ENCODE data around the gene RNF125.
A peak's percentile ranks its signal among the peaks of the same experiment; 100 is the strongest.

Gene RNF125

DNA sequence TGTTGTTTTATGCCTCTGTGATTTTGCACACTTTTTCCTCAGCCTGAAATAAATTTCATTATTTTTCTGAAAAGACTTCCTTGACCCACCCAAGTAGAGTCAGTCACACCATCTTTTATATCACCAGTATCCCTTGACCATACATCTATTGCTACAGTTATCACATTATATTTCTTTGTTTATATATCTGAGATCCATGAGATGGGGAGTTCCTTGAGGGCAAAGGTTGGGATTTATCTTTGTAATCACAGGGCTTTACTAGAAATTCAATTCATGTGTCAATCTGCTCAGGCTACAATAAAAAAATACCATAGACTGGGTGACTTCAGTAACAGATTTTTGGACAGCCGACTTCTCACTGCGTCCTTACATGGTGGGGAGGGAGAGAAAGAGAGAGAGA is 60.2 kb downstream of the RNF125 start:
- intact Hi-C loops (cut with DNase I), result no loop called here
- DNase-seq, result no peak

DNA sequence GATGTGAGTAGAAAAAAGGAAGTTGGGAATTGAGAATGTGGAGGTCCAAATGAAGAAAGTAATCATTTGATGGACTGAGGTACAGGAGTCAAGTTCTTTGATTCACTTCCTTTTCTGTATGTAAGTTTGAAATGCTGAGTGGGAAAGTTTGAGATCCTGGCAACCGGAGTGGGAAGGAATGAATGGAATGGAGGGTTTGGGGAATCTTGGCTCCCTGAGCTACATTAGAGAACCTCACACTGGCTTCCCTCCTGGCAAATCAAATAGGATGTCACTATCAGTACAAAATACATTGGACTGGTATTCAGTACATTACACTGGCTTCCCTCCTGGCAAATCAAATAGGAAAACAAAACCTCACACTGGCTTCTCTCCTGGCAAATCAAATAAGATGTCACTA is 63.3 kb downstream of the RNF125 start:
- DNase-seq, result no peak
- intact Hi-C loops (cut with DNase I), result no loop called here

DNA sequence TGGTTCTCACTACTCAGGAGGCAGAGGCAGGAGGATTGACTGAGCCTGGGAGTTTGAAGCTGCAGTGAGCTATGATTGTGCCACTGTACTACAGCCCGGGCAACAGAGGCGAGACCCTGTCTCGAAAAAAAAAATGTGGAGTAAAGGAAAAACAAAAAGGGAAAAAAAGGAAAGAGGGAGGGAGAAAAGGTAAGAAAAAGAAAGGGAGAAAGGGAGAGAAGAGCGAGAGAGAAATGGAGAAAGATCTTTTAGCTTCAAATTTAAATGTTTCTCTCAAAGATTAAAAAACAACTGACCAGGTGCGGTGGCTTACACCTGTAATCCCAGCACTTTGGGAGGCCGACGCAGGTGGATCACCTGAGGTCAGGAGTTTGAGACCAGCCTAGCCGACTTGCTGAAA is 65.2 kb downstream of the RNF125 start:
- intact Hi-C loops (cut with DNase I), result no loop called here
- no peak for DNase-seq

DNA sequence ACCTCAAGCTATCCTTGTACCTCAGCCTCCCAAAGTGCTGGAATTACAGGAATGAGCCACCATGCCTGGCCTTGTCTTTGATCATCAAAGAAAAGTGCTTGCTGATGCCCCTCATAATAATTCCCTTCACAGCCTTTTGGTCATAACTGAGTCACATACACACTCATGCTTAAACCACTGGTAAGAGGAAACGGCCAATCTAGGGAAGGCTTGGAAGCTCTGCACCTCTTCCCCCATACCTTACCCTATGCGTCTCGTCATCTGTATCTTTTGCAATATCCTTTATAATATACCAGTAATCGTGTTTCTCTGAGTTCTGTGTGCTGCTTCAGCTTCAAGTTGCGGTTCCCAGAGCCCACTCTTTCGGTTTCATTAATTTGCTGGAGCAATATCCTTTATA is 68.3 kb downstream of the RNF125 start:
- intact Hi-C loops (cut with DNase I), result no loop called here
- DNase-seq, result no peak

DNA sequence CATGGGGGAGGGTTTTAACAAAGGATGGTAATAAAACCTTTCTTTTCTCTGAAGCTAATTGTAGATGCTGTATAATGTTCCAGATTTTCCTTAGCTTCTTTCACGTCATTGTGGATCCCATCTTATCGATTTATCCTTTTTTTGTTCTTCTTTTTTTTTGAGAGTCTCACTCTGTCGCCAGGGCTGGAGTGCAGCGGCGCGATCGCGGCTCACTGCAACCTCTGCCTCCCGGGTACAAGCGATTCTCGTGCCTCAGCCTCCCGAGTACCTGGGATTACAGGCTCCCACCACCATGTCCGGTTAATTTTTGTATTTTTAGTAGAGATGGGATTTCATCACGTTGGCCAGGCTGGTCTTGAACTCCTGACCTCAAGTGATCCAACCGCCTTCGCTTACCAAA is 72.2 kb downstream of the RNF125 start:
- peak in 1 of 10 donors; percentile 61 for DNase-seq
- intact Hi-C loops (cut with DNase I), result loop anchor here (10.0 kb wide), 1 partner anchor 384 kb away; the partner anchor contains the start of gene GAREM1

DNA sequence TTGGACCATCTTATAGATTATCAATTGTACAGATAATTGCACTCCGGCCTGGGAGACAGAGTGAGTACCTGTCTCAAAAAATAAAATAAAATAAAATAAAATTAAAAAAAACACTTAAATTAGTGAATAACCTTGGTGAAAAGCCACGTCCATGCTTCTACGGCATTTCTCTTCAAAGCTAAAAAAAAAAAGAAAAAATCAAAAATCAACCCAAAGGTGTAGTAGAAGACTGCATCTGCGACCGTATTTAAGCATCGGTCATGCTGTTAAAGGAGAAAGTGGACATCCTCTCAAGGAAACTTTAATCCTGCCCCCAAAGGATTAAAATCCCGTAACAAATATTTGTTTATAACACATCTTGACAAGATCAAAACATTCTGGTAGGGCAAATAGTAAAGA is 72.7 kb downstream of the RNF125 start:
- intact Hi-C loops (cut with DNase I), result loop anchor here (10.0 kb wide), 1 partner anchor 383 kb away; the partner anchor contains the start of gene GAREM1

DNA sequence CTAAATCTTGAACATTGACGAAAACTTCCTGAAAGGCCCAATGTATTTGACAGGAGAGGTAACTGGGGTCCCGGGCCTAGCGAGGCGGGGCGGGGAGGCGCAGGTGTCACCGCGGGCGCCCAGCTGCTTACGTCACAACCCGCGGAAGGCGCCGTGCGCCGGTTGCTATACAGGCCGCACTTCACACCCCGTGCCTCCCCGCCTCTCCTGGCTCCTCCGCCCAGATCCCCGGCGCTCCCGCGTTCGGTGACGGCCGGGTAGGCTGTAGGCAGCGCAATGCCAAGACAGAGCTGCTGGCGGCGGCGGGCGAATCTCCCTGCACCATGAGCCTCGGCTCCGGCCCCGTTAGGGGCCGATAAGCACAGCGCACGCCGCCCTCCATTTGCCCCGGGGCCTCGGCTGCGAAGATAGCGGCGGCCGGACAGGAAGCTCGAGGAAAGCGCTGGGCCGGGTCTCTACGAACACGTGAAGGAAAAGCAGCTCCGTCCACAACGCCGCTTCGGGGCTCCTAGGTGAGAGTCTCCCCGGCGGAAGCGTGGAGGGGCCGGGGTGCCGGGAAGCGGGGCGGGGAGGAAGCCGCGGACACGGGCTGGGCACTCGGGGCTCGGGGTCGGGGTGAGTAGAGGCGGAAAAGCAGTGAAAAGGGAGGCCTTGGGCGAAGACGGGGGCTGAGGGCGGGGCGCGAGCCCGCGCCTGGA is 73.2 kb downstream of the RNF125 start, which contains the start of gene RNF138:
Gene RNF138 (plus strand): TSS at position 151 of the 698 bp plus-strand sequence. CDS start 903 bp downstream, outside the sequence.
- DNase-seq, result peak; percentile 73 to 98 (median 84)
- intact Hi-C loops (cut with DNase I), result loop anchor here (2.0 to 10.0 kb wide), 3 partner anchors 73 to 383 kb away; partner anchors contain the start of genes GAREM1, RNF125 and TRAPPC8

More for the DNA sequence above, 72.7 kb downstream of the RNF125 start:
- DNase-seq, result no peak

DNA sequence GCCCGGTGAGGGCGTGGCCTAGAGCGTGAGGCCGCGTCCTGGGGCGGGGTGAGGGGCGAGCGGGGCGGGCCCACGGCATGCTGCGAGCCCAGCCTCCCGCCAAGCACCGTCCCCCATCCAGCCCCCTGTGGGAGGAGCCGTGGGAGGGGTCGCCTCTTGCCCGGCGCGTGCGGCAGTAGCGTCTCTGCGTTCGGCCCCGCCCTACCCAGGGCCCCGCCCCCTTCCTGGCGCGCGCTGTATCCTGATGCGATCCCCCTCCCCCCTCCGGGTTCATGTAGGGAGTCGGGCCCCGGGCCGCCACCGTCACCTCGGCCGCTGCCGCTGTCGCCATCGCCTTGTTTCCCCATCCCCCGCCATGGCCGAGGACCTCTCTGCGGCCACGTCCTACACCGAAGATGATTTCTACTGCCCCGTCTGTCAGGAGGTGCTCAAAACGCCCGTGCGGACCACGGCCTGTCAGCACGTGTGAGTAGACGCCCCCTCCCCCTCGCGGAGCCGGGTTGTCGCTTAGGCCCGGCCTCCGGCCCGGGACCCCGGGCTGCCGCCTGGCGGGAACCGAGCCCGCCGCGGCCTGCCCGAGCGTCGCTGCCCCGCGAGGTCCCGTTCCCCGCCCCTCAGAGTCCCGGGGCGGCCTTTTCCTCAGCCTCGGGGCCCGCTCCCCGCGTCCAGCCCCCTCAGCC is 73.9 kb downstream of the RNF125 start:
- intact Hi-C loops (cut with DNase I), result loop anchor here (2.0 to 10.0 kb wide), 3 partner anchors 74 to 382 kb away; partner anchors contain the start of genes GAREM1, RNF125 and TRAPPC8
- DNase-seq, result peak; percentile 97 to 100 (median 100)

DNA sequence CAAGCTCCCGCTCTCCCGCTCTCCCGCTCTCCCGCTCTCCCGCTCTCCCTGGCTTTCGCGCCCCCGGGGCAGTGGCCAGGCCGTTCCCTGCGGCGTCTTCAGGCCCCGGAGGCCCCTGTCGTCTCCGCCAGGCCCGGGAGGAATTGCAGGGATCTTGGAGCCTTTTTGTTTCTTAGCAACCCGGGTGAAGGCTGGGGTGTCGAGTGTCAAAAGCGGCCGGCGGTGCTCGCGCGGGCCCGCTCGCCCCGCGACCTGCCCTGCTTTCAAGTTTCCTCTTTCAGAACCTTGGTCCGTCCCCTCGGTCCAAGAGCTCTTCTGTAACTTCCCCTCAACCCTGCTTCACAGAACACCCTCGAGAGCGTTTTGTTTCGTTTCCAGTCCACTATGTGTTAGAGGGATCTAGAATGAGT is 74.5 kb downstream of the RNF125 start:
- DNase-seq, result peak in 7 of 10 donors; percentile 19 to 81 (median 29)
- intact Hi-C loops (cut with DNase I), result loop anchor here (2.0 to 10.0 kb wide), 3 partner anchors 74 to 382 kb away; partner anchors contain the start of genes GAREM1, RNF125 and TRAPPC8

DNA sequence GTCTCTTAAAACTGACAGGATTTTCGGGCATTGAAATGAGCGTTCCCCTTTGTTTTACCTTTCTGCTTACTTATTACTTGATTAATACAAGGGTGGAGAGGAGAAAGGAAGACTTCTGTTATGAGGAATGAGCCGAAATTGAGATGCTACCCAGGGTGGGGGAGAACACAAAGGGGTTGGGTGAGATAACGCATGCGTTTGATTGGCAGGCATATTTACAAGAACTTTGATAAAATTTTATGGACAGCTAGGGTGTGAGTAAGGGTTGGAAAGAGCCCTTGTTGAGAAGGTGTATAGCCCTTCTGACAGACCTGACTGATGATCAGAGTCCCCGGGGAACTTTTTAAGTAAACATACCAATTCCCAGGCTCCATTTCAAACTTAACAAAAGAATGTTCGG is 74.9 kb downstream of the RNF125 start:
- intact Hi-C loops (cut with DNase I), result loop anchor here (2.0 to 10.0 kb wide), 3 partner anchors 75 to 381 kb away; partner anchors contain the start of genes GAREM1, RNF125 and TRAPPC8
- no peak for DNase-seq

DNA sequence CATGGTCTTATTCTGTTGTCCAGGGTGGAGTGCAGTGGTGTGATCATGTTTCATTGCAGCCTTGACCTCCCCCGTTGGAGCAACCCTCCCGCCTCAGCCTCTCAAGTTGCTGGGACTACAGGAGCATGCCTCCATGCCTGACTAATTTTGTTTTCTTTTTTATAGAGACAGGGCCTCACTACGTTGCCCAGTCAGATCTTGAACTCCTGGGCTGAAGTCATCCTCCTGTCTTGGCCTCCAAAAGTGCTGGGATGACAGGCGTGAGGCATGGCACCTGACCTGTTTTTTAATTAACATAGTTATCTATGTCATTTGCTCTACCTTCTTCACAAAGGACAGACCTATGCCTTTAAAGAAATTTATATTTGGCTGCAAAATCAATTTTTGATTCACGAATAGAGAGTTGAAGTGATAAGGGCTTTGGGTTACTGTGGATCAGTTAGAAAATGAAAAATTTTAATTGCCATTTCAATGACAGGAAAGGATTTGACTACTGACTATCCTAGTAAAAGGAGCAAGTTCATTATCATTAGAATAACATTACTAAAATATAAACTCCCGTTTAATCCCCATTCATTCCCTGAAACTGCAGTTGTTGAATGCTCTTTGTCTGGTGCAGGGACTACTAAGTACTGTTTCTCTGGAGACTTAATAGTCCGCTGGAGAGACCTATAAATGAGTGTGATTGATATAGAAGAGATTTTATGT is 76.7 kb downstream of the RNF125 start:
- intact Hi-C loops (cut with DNase I), result loop anchor here (10.0 kb wide), 1 partner anchor 379 kb away; the partner anchor contains the start of gene GAREM1
- no peak for DNase-seq

DNA sequence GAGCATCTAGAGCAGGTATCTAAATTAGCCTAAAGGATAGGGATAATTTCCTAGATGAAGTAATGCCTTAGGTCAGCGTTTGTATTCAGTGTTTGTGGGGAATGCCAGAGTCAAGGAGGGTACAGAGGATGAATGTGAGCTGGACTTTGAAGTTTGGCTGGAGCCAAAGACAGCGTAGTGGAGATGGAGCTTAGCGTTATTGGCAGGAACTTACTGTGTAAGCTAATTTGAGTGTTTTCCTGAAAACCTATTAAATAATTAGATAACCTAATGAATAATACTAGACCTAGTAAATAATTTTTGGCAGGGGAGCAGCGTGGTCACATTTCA is 77.2 kb downstream of the RNF125 start:
- DNase-seq, result no peak
- intact Hi-C loops (cut with DNase I), result loop anchor here (10.0 kb wide), 1 partner anchor 379 kb away; the partner anchor contains the start of gene GAREM1

DNA sequence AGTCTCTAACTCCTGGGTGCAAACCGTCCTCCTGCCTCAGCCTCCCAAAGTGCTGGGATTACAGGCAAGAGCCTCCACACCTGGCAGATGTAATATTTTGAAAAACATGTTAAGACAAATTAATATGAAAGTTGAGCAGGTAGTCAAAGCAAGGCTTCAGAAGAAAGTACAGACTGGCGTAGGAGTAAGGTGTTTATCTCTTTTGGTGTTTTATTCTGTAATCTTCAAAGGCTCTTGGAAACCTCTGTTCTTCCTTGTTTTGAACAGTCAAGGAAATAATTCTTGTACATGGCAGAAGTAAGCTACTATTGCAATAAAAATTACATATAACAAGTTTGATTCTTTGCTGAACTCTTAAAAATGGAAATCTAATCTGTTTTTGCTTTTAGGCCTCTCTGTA is 78.3 kb downstream of the RNF125 start:
- intact Hi-C loops (cut with DNase I), result loop anchor here (10.0 kb wide), 1 partner anchor 378 kb away; the partner anchor contains the start of gene GAREM1
- no peak for DNase-seq

DNA sequence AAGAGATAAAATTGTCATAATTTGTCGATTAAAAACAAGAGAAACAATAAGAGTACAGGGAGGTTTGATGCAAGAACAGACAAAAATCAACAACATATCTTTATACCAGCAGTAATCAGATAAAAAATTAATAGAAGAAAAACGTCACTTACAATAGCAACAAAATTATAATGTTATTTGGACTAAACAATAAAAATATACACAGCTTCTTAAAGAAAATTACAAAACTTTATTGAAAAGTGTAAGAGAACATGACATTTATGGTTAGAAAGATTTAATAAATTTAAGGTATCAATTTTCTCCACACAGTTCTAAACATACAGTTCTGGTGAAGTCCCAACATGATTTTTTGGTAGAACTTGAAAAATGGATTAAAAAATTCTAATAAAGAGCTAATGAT is 85.9 kb downstream of the RNF125 start:
- no peak for DNase-seq
- intact Hi-C loops (cut with DNase I), result no loop called here

DNA sequence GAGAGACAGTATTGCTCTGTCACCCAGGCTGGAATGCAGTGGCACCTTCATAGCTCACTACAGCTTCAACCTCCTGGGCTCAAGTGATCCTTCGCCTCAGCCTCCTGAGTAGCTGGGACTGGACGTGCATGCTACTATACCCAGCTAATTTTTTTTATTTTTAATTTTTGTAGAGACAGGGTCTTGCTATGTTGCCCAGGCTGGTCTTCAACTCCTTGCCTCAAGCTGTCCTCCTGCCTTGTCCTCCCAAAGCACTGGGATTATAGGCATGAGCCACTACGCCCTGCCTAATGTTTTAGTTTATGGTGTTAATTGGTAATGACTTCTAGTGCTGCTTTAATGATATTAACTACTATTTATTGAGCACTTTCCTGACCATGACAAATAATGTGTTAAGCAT is 91.4 kb downstream of the RNF125 start:
- no peak for DNase-seq
- intact Hi-C loops (cut with DNase I), result no loop called here

DNA sequence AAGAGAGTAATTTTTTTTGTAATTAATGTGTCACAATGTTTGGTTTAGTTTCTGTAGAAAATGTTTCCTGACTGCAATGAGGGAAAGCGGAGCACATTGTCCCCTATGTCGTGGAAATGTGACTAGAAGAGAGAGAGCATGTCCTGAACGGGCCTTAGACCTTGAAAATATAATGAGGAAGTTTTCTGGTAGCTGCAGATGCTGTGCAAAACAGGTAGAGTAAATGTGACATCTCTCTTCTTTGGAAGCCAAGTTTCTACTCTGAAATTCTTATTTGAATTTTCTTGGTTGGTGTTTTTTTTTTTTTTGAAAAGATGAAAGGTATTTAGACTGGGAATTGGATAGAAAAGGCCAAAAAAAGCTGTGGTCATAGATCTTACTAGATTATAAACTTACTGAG is 93.1 kb downstream of the RNF125 start:
- DNase-seq, result no peak
- intact Hi-C loops (cut with DNase I), result no loop called here

DNA sequence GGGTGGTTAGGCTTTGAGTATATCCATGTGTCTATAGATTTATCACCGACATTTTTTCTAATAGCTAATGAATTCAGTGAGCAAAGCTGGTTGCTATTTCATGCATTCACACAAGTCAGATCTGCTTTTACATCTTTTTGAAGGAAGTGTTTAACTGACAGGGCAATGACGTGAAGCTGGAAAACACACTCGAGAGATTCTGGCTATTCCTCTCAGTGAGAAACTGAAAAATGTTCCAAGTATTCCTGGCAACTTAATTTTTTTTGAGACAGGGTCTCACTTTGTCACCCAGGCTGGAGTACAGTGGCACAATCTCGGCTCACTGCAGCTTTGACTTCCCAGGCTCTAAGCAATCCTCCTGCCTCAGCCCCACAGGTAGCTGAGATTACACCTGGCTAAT is 94.2 kb downstream of the RNF125 start:
- intact Hi-C loops (cut with DNase I), result no loop called here
- no peak for DNase-seq

DNA sequence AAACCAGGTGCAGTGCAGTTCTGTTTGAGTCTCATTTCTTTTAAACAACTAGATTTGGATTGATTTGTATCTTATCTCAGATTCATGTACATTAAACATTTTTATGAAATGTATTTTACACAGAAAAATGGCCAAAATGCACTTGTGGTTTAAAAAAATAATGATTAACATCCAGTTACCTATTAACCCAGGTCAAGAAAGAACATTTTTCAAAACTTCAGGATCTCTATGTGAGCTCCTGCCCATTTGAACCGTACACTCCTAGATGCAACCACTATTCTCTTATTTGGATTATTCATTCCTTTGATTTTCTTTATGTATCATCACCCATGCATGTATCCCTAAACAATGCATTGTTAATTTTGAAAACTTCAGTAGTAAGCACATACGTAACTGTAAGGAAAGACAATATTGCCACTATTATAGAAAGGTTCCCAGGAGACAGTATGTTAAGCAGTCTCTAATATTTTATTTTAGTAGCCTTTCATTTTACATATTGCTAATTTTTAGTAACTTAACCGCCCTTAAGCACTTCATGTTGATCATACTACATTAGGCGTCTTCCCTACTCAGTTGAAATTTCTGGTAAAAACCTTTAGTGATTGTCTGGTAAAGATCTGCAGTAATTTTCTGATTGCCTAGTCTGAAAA is 95.8 kb downstream of the RNF125 start:
- DNase-seq, result no peak
- intact Hi-C loops (cut with DNase I), result no loop called here

DNA sequence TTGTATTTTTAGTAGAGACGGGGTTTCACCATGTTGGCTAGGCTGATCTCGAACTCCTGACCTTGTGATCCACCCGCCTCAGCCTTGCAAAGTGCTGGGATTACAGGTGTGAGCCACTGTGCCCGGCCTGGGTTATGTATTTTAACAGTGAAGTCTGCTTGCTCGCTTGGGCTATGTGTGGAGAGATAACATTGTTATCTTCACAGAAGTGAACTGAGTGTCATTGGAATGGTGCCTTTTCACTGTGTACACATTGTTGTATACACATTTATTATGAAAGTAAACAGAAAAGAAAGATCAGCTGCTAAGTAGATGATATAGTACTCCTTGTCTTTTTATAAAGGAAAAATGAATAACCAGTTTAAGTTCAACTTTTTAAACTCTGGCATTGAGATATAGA is 103.4 kb downstream of the RNF125 start:
- DNase-seq, result no peak
- intact Hi-C loops (cut with DNase I), result no loop called here
